ENCODE data around the gene SRXN1. TPM values are rescaled to one million over a fixed set of nuclear protein-coding genes. Genes with fewer than 3 reads are reported as not detected.

Gene SRXN1
- total and polyA plus RNA-seq, 8 donors, result 4.5 to 10.5 (median 7.6) TPM

DNA sequence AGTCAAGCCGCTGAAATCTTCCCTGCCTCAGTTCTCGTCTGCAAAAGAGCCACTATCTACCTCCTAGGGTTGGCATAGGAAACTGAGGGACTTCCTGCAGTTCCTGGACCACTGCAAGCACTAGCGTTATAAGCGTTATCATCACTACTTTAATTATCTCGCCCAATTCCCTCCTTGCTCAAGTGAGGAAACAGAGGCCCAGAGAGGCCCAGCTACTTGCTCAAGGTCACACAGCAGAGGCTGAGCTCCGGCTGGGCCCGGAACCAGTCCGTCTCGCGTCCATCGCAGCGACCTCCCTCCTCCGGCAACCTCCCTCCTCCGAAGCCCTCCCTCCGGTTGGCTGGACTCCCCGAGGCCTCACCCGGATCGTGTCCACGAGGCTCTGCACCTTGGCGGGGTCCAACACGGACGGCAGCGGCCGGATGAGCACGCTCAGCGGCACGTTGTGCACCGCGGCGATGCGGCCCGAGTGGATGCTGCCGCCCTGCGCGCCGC is 338 bp downstream of the SRXN1 start:
- DNase-seq, result peak in 5 of 6 donors; percentile 33 to 83 (median 49)
- H3K27me3 ChIP-seq, result no peaks in the 10 kb centered on the region
- H3K36me3 ChIP-seq, result peaks cover 0 to 12% (median 10%) of the 10 kb centered on the region in 3 donors
- peak overlapping the region; percentile 44 to 77 (median 67) for H3K4me3 ChIP-seq
- WGBS, 2 donors, result 2 to 3% methylated on average over 31 to 36 of the region's 36 CpGs
- no peaks in the 10 kb centered on the region for H3K9me3 ChIP-seq
- peak in 3 of 4 donors; percentile 3 to 25 (median 14) for ATAC-seq
- peak overlapping the region in 2 of 4 donors; percentile 55 to 70 for H3K27ac ChIP-seq
- intact Hi-C loops (cut with DNase I), result no loop called here
- TF ChIP-seq, protein P1, sequence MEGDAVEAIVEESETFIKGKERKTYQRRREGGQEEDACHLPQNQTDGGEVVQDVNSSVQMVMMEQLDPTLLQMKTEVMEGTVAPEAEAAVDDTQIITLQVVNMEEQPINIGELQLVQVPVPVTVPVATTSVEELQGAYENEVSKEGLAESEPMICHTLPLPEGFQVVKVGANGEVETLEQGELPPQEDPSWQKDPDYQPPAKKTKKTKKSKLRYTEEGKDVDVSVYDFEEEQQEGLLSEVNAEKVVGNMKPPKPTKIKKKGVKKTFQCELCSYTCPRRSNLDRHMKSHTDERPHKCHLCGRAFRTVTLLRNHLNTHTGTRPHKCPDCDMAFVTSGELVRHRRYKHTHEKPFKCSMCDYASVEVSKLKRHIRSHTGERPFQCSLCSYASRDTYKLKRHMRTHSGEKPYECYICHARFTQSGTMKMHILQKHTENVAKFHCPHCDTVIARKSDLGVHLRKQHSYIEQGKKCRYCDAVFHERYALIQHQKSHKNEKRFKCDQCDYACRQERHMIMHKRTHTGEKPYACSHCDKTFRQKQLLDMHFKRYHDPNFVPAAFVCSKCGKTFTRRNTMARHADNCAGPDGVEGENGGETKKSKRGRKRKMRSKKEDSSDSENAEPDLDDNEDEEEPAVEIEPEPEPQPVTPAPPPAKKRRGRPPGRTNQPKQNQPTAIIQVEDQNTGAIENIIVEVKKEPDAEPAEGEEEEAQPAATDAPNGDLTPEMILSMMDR (IDR thresholded peaks at IDR 0.05), result no peak
- FAIRE-seq, result no peak
- peaks cover 0 to 7% (median 0%) of the 10 kb centered on the region in 3 donors for H3K4me1 ChIP-seq

- TF ChIP-seq, protein P1 (IDR thresholded peaks at IDR 0.05), result no peak
- FAIRE-seq (no peak), ATAC-seq (no peak), DNase-seq (no peak)
- peak overlapping the region in 1 of 4 donors; percentile 70 for H3K27ac ChIP-seq
- intact Hi-C loops (cut with DNase I), result no loop called here
- peaks cover 0 to 14% (median 13%) of the 10 kb centered on the region in 3 donors for H3K36me3 ChIP-seq
- WGBS, 2 donors, result 53 to 61% methylated on average over 20 of the region's 20 CpGs
- H3K27me3 ChIP-seq, result no peaks in the 10 kb centered on the region
- no peaks in the 10 kb centered on the region for H3K9me3 ChIP-seq
- peaks cover 0 to 7% (median 0%) of the 10 kb centered on the region in 3 donors for H3K4me1 ChIP-seq
- peak overlapping the region; percentile 44 to 77 (median 67) for H3K4me3 ChIP-seq
Measured at GRCh38 chr20:651713-652614, 1.0 kb downstream of the SRXN1 start.

DNA sequence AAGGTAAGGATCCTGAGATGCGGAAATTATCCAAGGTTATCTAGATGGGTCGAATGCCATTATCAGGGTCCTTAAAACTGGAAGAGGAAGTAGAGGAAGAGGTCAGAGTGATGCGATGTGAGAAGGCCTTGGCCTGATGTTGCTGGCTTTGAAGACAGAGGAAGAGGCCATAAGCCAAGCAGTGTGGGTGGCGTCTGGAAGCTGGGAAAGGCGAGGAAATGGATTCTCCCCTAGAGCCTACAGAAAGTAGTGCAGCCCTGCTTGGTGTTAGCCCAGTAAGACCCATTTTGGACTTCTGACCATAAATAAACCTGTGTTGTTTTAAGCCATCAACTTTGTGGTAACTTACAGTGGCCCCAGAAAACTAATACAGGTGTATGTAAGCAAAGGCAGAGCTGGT is 2.0 kb downstream of the SRXN1 start:
- H3K9me3 ChIP-seq, result no peaks in the 10 kb centered on the region
- WGBS, 2 donors, result 81 to 83% methylated on average over 5 of the region's 5 CpGs
- TF ChIP-seq, protein P1 (IDR thresholded peaks at IDR 0.05), result no peak
- no peak for ATAC-seq
- no peak for FAIRE-seq
- peaks cover 0 to 14% (median 13%) of the 10 kb centered on the region in 3 donors for H3K36me3 ChIP-seq
- no peak for DNase-seq
- H3K4me1 ChIP-seq, result peaks cover 0 to 7% (median 2%) of the 10 kb centered on the region in 3 donors
- no peaks in the 10 kb centered on the region for H3K27me3 ChIP-seq
- intact Hi-C loops (cut with DNase I), result no loop called here
- H3K27ac ChIP-seq, result no peak overlapping the region
- no peak overlapping the region for H3K4me3 ChIP-seq

DNA sequence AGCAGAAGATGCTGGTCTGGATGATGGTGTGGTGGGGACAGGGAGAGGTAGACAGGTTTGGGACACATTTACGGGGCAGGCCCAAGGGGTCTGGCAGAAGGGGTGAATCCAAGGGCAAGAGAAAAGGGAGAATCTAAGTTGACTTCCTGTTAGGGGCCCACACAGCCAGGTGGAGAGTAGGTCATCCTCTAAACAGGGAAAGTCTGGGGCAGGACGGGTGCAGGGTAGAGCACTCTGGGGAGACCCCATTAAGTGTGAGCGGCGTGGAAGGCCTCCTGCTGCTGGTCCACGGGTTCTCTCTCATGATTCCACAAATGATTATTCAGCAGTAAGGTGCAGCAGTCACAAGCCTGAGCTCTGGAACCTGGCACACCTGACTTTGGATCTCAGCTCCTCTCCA is 2.7 kb downstream of the SRXN1 start:
- intact Hi-C loops (cut with DNase I), result no loop called here
- FAIRE-seq, result no peak

More for the DNA sequence above, 2.7 kb downstream of the SRXN1 start:
- peaks cover 0 to 14% (median 13%) of the 10 kb centered on the region in 3 donors for H3K36me3 ChIP-seq
- 86 to 87% methylated on average over 5 of the region's 5 CpGs for WGBS, 2 donors
- no peak for DNase-seq
- peaks cover 0 to 11% (median 6%) of the 10 kb centered on the region in 3 donors for H3K4me1 ChIP-seq
- no peak overlapping the region for H3K27ac ChIP-seq
- TF ChIP-seq, protein P1 (IDR thresholded peaks at IDR 0.05), result no peak
- no peaks in the 10 kb centered on the region for H3K9me3 ChIP-seq
- no peaks in the 10 kb centered on the region for H3K27me3 ChIP-seq
- no peak overlapping the region for H3K4me3 ChIP-seq
- no peak for ATAC-seq
